ENCODE data around the gene HOXD1.

Gene HOXD1

DNA sequence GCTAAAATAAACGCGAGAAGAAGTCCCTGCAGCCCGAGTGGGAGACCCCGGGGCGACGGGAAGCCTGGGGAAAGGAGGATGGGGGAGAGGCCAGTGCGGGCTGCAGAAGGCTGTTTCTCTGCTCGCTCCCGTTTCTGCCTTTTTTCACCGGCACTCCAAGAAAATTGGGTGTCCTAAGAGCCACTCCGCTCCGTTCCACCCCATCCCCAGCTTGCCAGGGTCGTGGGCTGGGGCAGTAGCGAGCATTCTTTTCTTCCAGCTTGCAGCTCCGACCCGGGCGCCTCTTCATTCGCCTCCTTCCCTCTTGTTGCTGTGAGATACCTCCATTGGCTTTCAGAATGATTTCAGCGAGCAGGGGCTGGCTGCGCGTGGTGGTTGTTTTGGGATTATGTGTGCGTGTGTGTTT, 30.3 kb upstream of the HOXD1 start:
- Histone ChIP-seq H2AK5ac (ENCODE audit: low read length, severe bottlenecking) (no peak overlapping the region), H3K4me3 (ENCODE audit: insufficient read depth in 1 of 2, low read depth in 1 of 2, low read length in 2 of 2) (no peak overlapping the region), H3K36me3 (ENCODE audit: control insufficient read depth in 1 of 2, insufficient read depth in 2 of 2, low read depth in 1 of 2, low read length in 2 of 2) (peaks cover 0 to 7% of the 10 kb centered on the region in 2 experiments), H3K27ac (ENCODE audit: low read length, poor library complexity, severe bottlenecking) (no peak overlapping the region), H3K23ac (ENCODE audit: low read length in 2 of 2) (no peak overlapping the region), H3K79me1 (replicated peaks; ENCODE audit: low read length, poor library complexity, severe bottlenecking) (peaks cover 3% of the 10 kb centered on the region), H2BK15ac (ENCODE audit: low read depth, poor library complexity, severe bottlenecking) (no peak overlapping the region), H3K9me3 (ENCODE audit: control insufficient read depth, low read length) (no peaks in the 10 kb centered on the region), H2BK120ac (ENCODE audit: low read depth, low read length) (no peak overlapping the region), H3K4ac (ENCODE audit: low read depth in 1 of 2, low read length in 2 of 2) (no peak overlapping the region), H2BK12ac (ENCODE audit: low read length in 2 of 2) (no peak overlapping the region), H3K27me3 (ENCODE audit: control insufficient read depth in 1 of 2, insufficient read depth in 1 of 2, low read length in 2 of 2) (peaks cover 0 to 87% of the 10 kb centered on the region in 2 experiments), H3K4me2 (ENCODE audit: low read length, poor library complexity, severe bottlenecking) (peak overlapping the region; percentile 30), H3K4me1 (ENCODE audit: control insufficient read depth, insufficient read depth, low read depth, low read length) (peaks cover 26% of the 10 kb centered on the region), H3K9ac (ENCODE audit: low read length) (no peak overlapping the region), H3K18ac (ENCODE audit: low read depth in 1 of 2, low read length in 2 of 2) (no peak overlapping the region), H2BK5ac (ENCODE audit: low read depth, low read length, poor library complexity, severe bottlenecking) (no peak overlapping the region), H4K91ac (ENCODE audit: low read length) (no peak overlapping the region), H3K14ac (ENCODE audit: low read length in 2 of 2) (no peak overlapping the region), H2AFZ (ENCODE audit: low read depth, low read length) (no peak overlapping the region), H4K8ac (ENCODE audit: low read length) (no peak overlapping the region)
- WGBS = 3% methylated on average over 20 of the region's 22 CpGs
- DNase-seq = no peak

DNA sequence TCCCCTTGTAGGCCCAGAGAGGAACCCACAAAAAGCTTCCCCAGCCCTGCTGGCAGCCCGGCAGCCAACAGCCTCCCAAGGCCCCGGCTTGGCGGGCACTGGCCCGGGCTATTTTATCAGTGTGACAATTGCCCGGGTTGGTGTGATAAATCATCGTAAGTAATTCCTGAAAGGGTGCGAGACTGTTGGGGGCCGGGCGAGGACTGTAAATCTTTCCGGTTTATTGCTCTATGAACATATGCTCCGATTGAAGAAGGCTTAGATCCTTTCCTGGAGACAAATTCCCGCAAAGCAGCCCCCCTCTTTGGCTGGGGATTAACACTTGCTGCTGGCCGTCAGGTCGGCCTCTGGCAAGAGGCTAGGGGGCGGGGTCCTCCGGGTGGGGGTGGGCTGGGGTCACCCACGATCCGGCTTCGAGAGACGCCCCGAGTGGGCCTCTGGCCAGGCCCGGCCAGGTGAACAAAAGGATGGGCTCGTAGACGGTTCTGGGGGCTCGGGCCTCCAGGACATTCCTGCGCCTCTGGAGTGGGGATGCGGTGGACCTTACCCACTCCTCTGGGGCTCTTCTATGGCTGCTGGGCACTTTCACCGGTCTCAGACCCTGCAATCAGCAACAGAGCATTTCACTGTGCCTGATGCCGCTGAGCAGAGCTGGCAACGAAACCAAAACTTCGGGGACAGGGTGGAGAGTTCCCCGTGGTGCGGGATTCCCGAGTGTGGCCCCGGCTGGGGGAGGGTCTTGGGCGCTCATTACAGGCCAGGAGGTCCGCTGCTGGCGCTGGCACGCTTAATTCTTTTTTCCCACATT, 29.4 kb upstream of the HOXD1 start:
- no peak for DNase-seq
- H2BK15ac ChIP-seq (ENCODE audit: low read depth, poor library complexity, severe bottlenecking) = no peak overlapping the region
- H3K23ac ChIP-seq (ENCODE audit: low read length in 2 of 2) = no peak overlapping the region
- H2AFZ ChIP-seq (ENCODE audit: low read depth, low read length) = no peak overlapping the region
- 7% methylated on average over 33 of the region's 39 CpGs for WGBS
- no peak overlapping the region for H2BK5ac ChIP-seq (ENCODE audit: low read depth, low read length, poor library complexity, severe bottlenecking)
- no peak overlapping the region for H3K4ac ChIP-seq (ENCODE audit: low read depth in 1 of 2, low read length in 2 of 2)
- H3K27ac ChIP-seq (ENCODE audit: low read length, poor library complexity, severe bottlenecking) = no peak overlapping the region
- peaks cover 26% of the 10 kb centered on the region for H3K4me1 ChIP-seq (ENCODE audit: control insufficient read depth, insufficient read depth, low read depth, low read length)
- no peak overlapping the region for H3K9ac ChIP-seq (ENCODE audit: low read length)
- H4K91ac ChIP-seq (ENCODE audit: low read length) = no peak overlapping the region
- H3K14ac ChIP-seq (ENCODE audit: low read length in 2 of 2) = no peak overlapping the region
- peaks cover 0 to 89% of the 10 kb centered on the region in 2 experiments for H3K27me3 ChIP-seq (ENCODE audit: control insufficient read depth in 1 of 2, insufficient read depth in 1 of 2, low read length in 2 of 2)
- H3K79me1 ChIP-seq (replicated peaks; ENCODE audit: low read length, poor library complexity, severe bottlenecking) = peaks cover 3% of the 10 kb centered on the region
- H3K4me3 ChIP-seq (ENCODE audit: insufficient read depth in 1 of 2, low read depth in 1 of 2, low read length in 2 of 2) = no peak overlapping the region
- H3K9me3 ChIP-seq (ENCODE audit: control insufficient read depth, low read length) = no peaks in the 10 kb centered on the region
- no peak overlapping the region for H2BK120ac ChIP-seq (ENCODE audit: low read depth, low read length)
- peak overlapping the region; percentile 18 for H3K4me2 ChIP-seq (ENCODE audit: low read length, poor library complexity, severe bottlenecking)
- no peak overlapping the region for H3K18ac ChIP-seq (ENCODE audit: low read depth in 1 of 2, low read length in 2 of 2)
- H4K8ac ChIP-seq (ENCODE audit: low read length) = no peak overlapping the region
- peaks cover 0 to 7% of the 10 kb centered on the region in 2 experiments for H3K36me3 ChIP-seq (ENCODE audit: control insufficient read depth in 1 of 2, insufficient read depth in 2 of 2, low read depth in 1 of 2, low read length in 2 of 2)
- no peak overlapping the region for H2BK12ac ChIP-seq (ENCODE audit: low read length in 2 of 2)
- H2AK5ac ChIP-seq (ENCODE audit: low read length, severe bottlenecking) = no peak overlapping the region

DNA sequence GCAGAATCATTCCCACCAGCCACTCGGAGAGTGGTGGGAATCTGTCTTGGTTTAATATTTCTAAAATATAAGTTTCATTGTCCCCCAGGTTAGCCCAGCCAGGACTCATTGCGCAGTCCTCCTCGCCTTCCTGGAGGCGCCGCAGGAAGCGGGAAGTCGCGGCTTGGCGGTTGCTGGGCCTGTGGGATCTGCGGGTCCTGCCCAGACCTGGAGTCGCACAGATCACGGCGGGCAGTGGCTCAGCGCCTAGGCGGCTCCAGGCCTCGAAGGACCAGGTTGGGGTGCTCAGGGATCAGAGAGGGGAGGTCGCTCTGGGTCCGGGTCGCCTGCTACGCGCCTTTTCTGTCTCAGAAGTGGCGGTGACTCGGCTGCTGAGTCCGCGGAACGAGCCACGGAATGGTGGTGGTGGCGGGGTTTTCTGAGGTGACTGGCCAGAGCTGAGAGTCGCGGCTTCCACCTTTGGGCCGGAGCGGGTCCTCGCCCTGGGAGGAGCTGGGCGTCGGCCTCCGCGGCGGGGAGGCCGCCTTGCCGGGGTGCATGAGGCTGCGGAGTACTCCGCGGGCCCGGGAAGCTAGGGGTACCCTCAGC, 28.7 kb upstream of the HOXD1 start:
- peak overlapping the region; percentile 38 for H3K9ac ChIP-seq (ENCODE audit: low read length)
- WGBS = 3% methylated on average over 43 of the region's 44 CpGs

DNA sequence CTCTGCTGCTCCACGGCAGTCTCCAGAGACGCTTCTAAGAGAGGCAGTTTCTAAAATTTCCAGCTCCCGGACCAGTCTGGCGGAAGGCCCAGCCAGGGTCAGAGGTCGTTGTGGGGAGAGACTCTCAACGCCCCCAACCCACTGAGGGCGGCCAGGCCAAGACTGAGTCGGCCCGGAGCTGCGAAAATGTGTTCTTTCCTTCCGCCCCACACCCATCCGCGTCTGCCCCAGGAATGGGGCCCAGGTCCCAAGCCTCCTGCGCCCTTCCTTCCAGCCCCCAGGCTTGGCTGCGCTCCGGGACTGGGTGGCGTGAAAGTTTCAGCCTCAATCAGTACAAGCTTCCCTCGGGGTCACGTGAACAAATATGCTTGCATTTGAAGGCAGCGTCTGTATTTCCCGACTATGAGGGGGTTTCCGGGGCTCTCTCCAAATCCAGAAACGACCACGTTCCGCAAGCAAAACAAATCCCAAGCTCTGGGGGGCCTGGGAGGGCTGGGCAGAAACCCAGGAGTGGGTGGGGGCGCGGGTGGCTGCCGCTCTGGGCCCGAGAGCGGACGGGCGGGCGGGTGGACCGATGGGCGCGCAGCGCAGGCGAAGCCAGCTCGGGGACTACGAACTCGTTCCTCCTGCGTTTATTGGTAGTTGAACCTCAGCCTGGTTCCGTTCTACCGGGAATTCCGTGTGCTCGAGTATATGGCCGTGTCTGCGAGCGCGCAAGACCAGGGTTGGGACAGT, 28.1 kb upstream of the HOXD1 start:
- Histone ChIP-seq H3K18ac (ENCODE audit: low read depth in 1 of 2, low read length in 2 of 2) (no peak overlapping the region), H3K27ac (ENCODE audit: low read length, poor library complexity, severe bottlenecking) (no peak overlapping the region), H3K4me1 (ENCODE audit: control insufficient read depth, insufficient read depth, low read depth, low read length) (peaks cover 34% of the 10 kb centered on the region), H3K4me2 (ENCODE audit: low read length, poor library complexity, severe bottlenecking) (no peak overlapping the region), H4K8ac (ENCODE audit: low read length) (no peak overlapping the region), H2AFZ (ENCODE audit: low read depth, low read length) (no peak overlapping the region), H3K27me3 (ENCODE audit: control insufficient read depth in 1 of 2, insufficient read depth in 1 of 2, low read length in 2 of 2) (peaks cover 0 to 97% of the 10 kb centered on the region in 2 experiments), H3K14ac (ENCODE audit: low read length in 2 of 2) (no peak overlapping the region), H2BK120ac (ENCODE audit: low read depth, low read length) (no peak overlapping the region), H2BK5ac (ENCODE audit: low read depth, low read length, poor library complexity, severe bottlenecking) (no peak overlapping the region), H3K79me1 (replicated peaks; ENCODE audit: low read length, poor library complexity, severe bottlenecking) (peaks cover 3% of the 10 kb centered on the region), H3K9ac (ENCODE audit: low read length) (peak overlapping the region; percentile 38), H2BK12ac (ENCODE audit: low read length in 2 of 2) (no peak overlapping the region), H2AK5ac (ENCODE audit: low read length, severe bottlenecking) (no peak overlapping the region), H3K4ac (ENCODE audit: low read depth in 1 of 2, low read length in 2 of 2) (no peak overlapping the region), H3K9me3 (ENCODE audit: control insufficient read depth, low read length) (no peaks in the 10 kb centered on the region), H4K91ac (ENCODE audit: low read length) (no peak overlapping the region), H3K23ac (ENCODE audit: low read length in 2 of 2) (no peak overlapping the region), H2BK15ac (ENCODE audit: low read depth, poor library complexity, severe bottlenecking) (no peak overlapping the region), H3K4me3 (ENCODE audit: insufficient read depth in 1 of 2, low read depth in 1 of 2, low read length in 2 of 2) (peak overlapping the region in 1 of 2 experiments; percentile 51), H3K36me3 (ENCODE audit: control insufficient read depth in 1 of 2, insufficient read depth in 2 of 2, low read depth in 1 of 2, low read length in 2 of 2) (no peaks in the 10 kb centered on the region)
- 4% methylated on average over 47 of the region's 50 CpGs for WGBS
- no peak for DNase-seq

More for the DNA sequence above, 28.7 kb upstream of the HOXD1 start:
- Histone ChIP-seq H3K18ac (ENCODE audit: low read depth in 1 of 2, low read length in 2 of 2) (no peak overlapping the region), H2AFZ (ENCODE audit: low read depth, low read length) (no peak overlapping the region), H3K4me1 (ENCODE audit: control insufficient read depth, insufficient read depth, low read depth, low read length) (peaks cover 28% of the 10 kb centered on the region), H3K36me3 (ENCODE audit: control insufficient read depth in 1 of 2, insufficient read depth in 2 of 2, low read depth in 1 of 2, low read length in 2 of 2) (peaks cover 0 to 4% of the 10 kb centered on the region in 2 experiments), H2BK12ac (ENCODE audit: low read length in 2 of 2) (no peak overlapping the region), H3K23ac (ENCODE audit: low read length in 2 of 2) (no peak overlapping the region), H3K4ac (ENCODE audit: low read depth in 1 of 2, low read length in 2 of 2) (no peak overlapping the region), H3K4me2 (ENCODE audit: low read length, poor library complexity, severe bottlenecking) (peak overlapping the region; percentile 42), H3K4me3 (ENCODE audit: insufficient read depth in 1 of 2, low read depth in 1 of 2, low read length in 2 of 2) (peak overlapping the region in 1 of 2 experiments; percentile 51), H4K91ac (ENCODE audit: low read length) (peak overlapping the region; percentile 29), H2BK15ac (ENCODE audit: low read depth, poor library complexity, severe bottlenecking) (no peak overlapping the region), H2AK5ac (ENCODE audit: low read length, severe bottlenecking) (no peak overlapping the region), H2BK5ac (ENCODE audit: low read depth, low read length, poor library complexity, severe bottlenecking) (no peak overlapping the region), H3K79me1 (replicated peaks; ENCODE audit: low read length, poor library complexity, severe bottlenecking) (peaks cover 3% of the 10 kb centered on the region), H3K9me3 (ENCODE audit: control insufficient read depth, low read length) (no peaks in the 10 kb centered on the region), H4K8ac (ENCODE audit: low read length) (no peak overlapping the region), H3K27me3 (ENCODE audit: control insufficient read depth in 1 of 2, insufficient read depth in 1 of 2, low read length in 2 of 2) (peaks cover 0 to 96% of the 10 kb centered on the region in 2 experiments), H3K27ac (ENCODE audit: low read length, poor library complexity, severe bottlenecking) (no peak overlapping the region), H3K14ac (ENCODE audit: low read length in 2 of 2) (no peak overlapping the region), H2BK120ac (ENCODE audit: low read depth, low read length) (no peak overlapping the region)
- DNase-seq = no peak

Data from mesenchymal stem cell (in vitro differentiated cells and primary cell).